SK-N-MC (cell line): Measurements from ENCODE around the gene NCF4.

Source experiments
- DNase-seq: peaks from one replicate; pipeline ENCODE4 v3.0.0-alpha.2; 2011; ENCODE audit warnings: low read depth, low spot score
- H3K27ac ChIP-seq: fragments of 200-600 bp; sonication (generic); 2 replicates; pipeline ENCODE4 v1.5.1; 2016; ENCODE audit warnings: mixed run types
- H3K36me3 ChIP-seq: fragments of 200-600 bp; sonication (generic); 2 replicates; pipeline ENCODE4 v1.6.1; 2017; ENCODE audit warnings: antibody characterized with exemption, low read length, mixed read lengths; ENCODE audit not compliant: insufficient read depth
- H3K4me3 ChIP-seq: fragments of 200-600 bp; sonication (generic); 2 replicates; pipeline ENCODE4 v1.5.1; 2016
- H3K9ac ChIP-seq: fragments of 200-600 bp; sonication (generic); 2 replicates; pipeline ENCODE4 v1.8.0; 2017; ENCODE audit warnings: mixed run types, mixed read lengths; ENCODE audit not compliant: insufficient read length
- H3K9me3 ChIP-seq: fragments of 200-600 bp; sonication (generic); 2 replicates; pipeline ENCODE4 v1.6.1; 2017; ENCODE audit warnings: low read depth, mild to moderate bottlenecking, antibody characterized with exemption, low read length, moderate library complexity, mixed read lengths
- EZH2 ChIP-seq: fragments of 200-600 bp; sonication (generic); IDR thresholded peaks from one replicate; pipeline ENCODE4 v1.6.1; 2017; ENCODE audit warnings: antibody characterized with exemption
- FOXP2 ChIP-seq: optimal IDR thresholded peaks from 2 replicates; pipeline ENCODE3; 2011; ENCODE audit warnings: mild to moderate bottlenecking, moderate library complexity; ENCODE audit not compliant: insufficient read depth; ENCODE audit errors: extremely low read length, control extremely low read depth
- POLR2AphosphoS5 ChIP-seq: IDR thresholded peaks from 2 replicates; pipeline ENCODE4 v1.6.1; 2012; ENCODE audit warnings: mild to moderate bottlenecking, low read depth, low read length, borderline replicate concordance

The NCF4 gene

GRCh38 chr22:36874309-36874696, 13.5 kb downstream of the NCF4 start:
- H3K4me3 ChIP-seq, result no peak overlapping the region
- DNase-seq, result no peak
- TF ChIP-seq EZH2 (no peak), FOXP2 (no peak), POLR2AphosphoS5 (no peak)
- no peak overlapping the region for H3K9ac ChIP-seq
- H3K9me3 ChIP-seq, result no peaks in the 10 kb centered on the region
- no peak overlapping the region for H3K27ac ChIP-seq
- no peaks in the 10 kb centered on the region for H3K36me3 ChIP-seq

- Histone ChIP-seq H3K27ac (no peak overlapping the region), H3K4me3 (no peak overlapping the region), H3K9me3 (no peaks in the 10 kb centered on the region), H3K36me3 (no peaks in the 10 kb centered on the region), H3K9ac (no peak overlapping the region)
- no peak for DNase-seq
- TF ChIP-seq FOXP2, result no peak
- no peak for TF ChIP-seq EZH2
- no peak for TF ChIP-seq POLR2AphosphoS5
Measured at GRCh38 chr22:36874736-36875135, 13.9 kb downstream of the NCF4 start.

GRCh38 chr22:36875741-36876140, 14.9 kb downstream of the NCF4 start:
- TF ChIP-seq EZH2 (no peak), POLR2AphosphoS5 (no peak), FOXP2 (no peak)

GRCh38 chr22:36879775-36880174, 19.0 kb downstream of the NCF4 start:
- H3K9ac ChIP-seq, result no peak overlapping the region
- no peaks in the 10 kb centered on the region for H3K9me3 ChIP-seq
- no peak overlapping the region for H3K27ac ChIP-seq
- no peak overlapping the region for H3K4me3 ChIP-seq
- no peak for DNase-seq
- TF ChIP-seq POLR2AphosphoS5 (no peak), FOXP2 (no peak), EZH2 (no peak)
- no peaks in the 10 kb centered on the region for H3K36me3 ChIP-seq

More at GRCh38 chr22:36875741-36876140, 14.9 kb downstream of the NCF4 start:
- Histone ChIP-seq H3K36me3 (no peaks in the 10 kb centered on the region), H3K4me3 (no peak overlapping the region), H3K9me3 (no peaks in the 10 kb centered on the region), H3K27ac (no peak overlapping the region), H3K9ac (no peak overlapping the region)
- no peak for DNase-seq

GRCh38 chr22:36881504-36882245, 20.9 kb downstream of the NCF4 start:
- Histone ChIP-seq H3K9ac (no peak overlapping the region), H3K9me3 (no peaks in the 10 kb centered on the region), H3K36me3 (no peaks in the 10 kb centered on the region), H3K4me3 (no peak overlapping the region), H3K27ac (no peak overlapping the region)
- TF ChIP-seq POLR2AphosphoS5 (no peak), FOXP2 (no peak), EZH2 (no peak)
- no peak for DNase-seq

GRCh38 chr22:36884349-36885158, 23.7 kb downstream of the NCF4 start:
- TF ChIP-seq FOXP2 (no peak), EZH2 (no peak)
- Histone ChIP-seq H3K9ac (no peak overlapping the region), H3K36me3 (no peaks in the 10 kb centered on the region), H3K4me3 (no peak overlapping the region), H3K9me3 (no peaks in the 10 kb centered on the region), H3K27ac (no peak overlapping the region)
- DNase-seq, result no peak

DNA sequence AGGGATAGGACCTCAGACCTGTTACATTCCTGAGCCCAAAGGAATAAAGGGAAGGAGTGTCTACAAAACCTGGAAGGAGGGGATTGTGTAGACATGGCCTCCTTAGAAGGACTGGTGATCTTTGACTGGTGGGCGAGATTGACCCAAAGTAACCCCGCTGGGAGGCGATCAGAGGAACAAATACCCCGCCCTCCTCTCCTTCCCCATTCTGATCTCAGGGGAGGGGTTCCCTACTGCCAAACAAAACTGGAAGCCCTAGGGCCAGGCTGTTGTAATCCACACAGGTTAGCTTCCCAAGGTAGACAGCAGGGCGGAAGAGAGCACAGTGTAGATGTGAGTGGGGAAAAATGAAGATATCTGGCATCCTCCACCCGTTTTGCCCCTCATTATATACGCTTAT, 24.7 kb downstream of the NCF4 start:
- Histone ChIP-seq H3K27ac (no peak overlapping the region), H3K9me3 (no peaks in the 10 kb centered on the region), H3K36me3 (no peaks in the 10 kb centered on the region), H3K9ac (no peak overlapping the region), H3K4me3 (no peak overlapping the region)
- TF ChIP-seq EZH2, result no peak
- TF ChIP-seq POLR2AphosphoS5, result no peak
- no peak for TF ChIP-seq FOXP2
- no peak for DNase-seq

GRCh38 chr22:36886016-36886415, 25.2 kb downstream of the NCF4 start:
- TF ChIP-seq POLR2AphosphoS5 (no peak), FOXP2 (no peak), EZH2 (no peak)
- Histone ChIP-seq H3K9me3 (no peaks in the 10 kb centered on the region), H3K4me3 (no peak overlapping the region), H3K36me3 (no peaks in the 10 kb centered on the region), H3K27ac (no peak overlapping the region), H3K9ac (no peak overlapping the region)
- DNase-seq, result no peak

GRCh38 chr22:36887162-36887561, 26.4 kb downstream of the NCF4 start:
- no peaks in the 10 kb centered on the region for H3K36me3 ChIP-seq
- H3K9me3 ChIP-seq, result no peaks in the 10 kb centered on the region
- TF ChIP-seq FOXP2 (no peak), EZH2 (no peak), POLR2AphosphoS5 (no peak)
- H3K4me3 ChIP-seq, result no peak overlapping the region
- DNase-seq, result no peak
- H3K9ac ChIP-seq, result no peak overlapping the region
- no peak overlapping the region for H3K27ac ChIP-seq
